ENCODE data around the gene ATP2B2. TPM values are rescaled to one million over a fixed set of nuclear protein-coding genes. Genes with fewer than 3 reads are reported as not detected.

ATP2B2 gene
- total and polyA plus RNA-seq, 2 of the 8 experiments (the other 6 are each of a cell fraction or from before 2014, with no cell fraction given), result 0.14 to 1.2 TPM

DNA sequence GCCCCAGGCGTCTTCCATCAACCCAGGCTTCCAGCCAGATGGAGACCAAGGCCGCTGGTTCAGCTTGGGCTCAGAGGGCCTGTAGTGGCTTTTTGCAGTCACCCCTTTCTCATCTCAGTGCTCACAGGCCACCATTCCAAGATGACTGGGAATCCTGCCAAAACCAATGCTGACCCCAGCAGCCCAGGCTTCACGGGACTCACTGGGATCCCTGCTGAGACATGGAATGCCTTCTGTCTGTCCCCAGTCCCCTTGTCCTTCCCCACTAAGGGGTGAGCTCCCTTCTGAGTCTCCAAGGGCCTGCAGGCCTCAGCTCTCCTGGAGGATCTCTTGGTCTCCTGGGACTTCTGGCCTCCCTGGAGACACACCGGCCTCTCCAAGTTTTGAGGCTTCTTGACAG lies 107.0 kb downstream of the ATP2B2 start:
- no peak overlapping the region for H3K18ac ChIP-seq (ENCODE audit: extremely low read depth, low read length)
- H3K4me2 ChIP-seq (ENCODE audit: insufficient read depth in 1 of 2, low read depth in 2 of 2, low read length in 2 of 2), result no peak overlapping the region
- no peaks in the 10 kb centered on the region for H4K20me1 ChIP-seq (replicated peaks in 1 of 2; ENCODE audit: control insufficient read depth in 1 of 2, insufficient read depth in 2 of 2, low read length in 2 of 2)
- no peak overlapping the region for H2BK5ac ChIP-seq (ENCODE audit: low read depth, low read length)
- H4K8ac ChIP-seq (ENCODE audit: extremely low read depth, insufficient read depth, low read length), result no peak overlapping the region
- 93% methylated on average over 4 of the region's 4 CpGs; no CpG with 5 or more reads in 1 of the 2 experiments for whole genome bisulfite sequencing, 2 experiments (ENCODE audit: extremely low coverage in 1 of 2, insufficient coverage in 1 of 2, insufficient read length in 1 of 2, insufficient replicate concordance in 2 of 2, low coverage in 1 of 2, low lambda C conversion rate in 2 of 2, missing lambda C conversion rate in 1 of 2)
- H3K9me3 ChIP-seq (ENCODE audit: insufficient read depth in 2 of 2, low read depth in 1 of 2, low read length in 1 of 2), result no peaks in the 10 kb centered on the region
- no peaks in the 10 kb centered on the region for H3K36me3 ChIP-seq (ENCODE audit: control insufficient read depth in 2 of 4, insufficient read depth in 4 of 4, low read length in 3 of 4)
- H3K14ac ChIP-seq (ENCODE audit: insufficient read length), result no peak overlapping the region
- TF ChIP-seq BRCA1 (IDR thresholded peaks at IDR 0.05; ENCODE audit: low read depth, low read length) (no peak), CHD1 (IDR thresholded peaks at IDR 0.05; ENCODE audit: low read depth, low read length) (no peak)
- H3K79me2 ChIP-seq (ENCODE audit: control insufficient read depth in 1 of 2, insufficient read depth in 2 of 2, low read length in 2 of 2), result no peaks in the 10 kb centered on the region
- no peak overlapping the region for H2AK5ac ChIP-seq (ENCODE audit: low read depth, low read length)
- H3K56ac ChIP-seq (replicated peaks; ENCODE audit: insufficient read length, low read depth, low read length), result no peak overlapping the region
- H3K4me1 ChIP-seq (replicated peaks in 1 of 4; ENCODE audit: control insufficient read depth in 3 of 4, insufficient read depth in 4 of 4, low read length in 3 of 4), result peaks cover 6 to 22% (median 14%) of the 10 kb centered on the region in 4 experiments
- H3K23ac ChIP-seq (ENCODE audit: insufficient read length), result no peak overlapping the region
- H3K79me1 ChIP-seq (ENCODE audit: low read depth, low read length), result no peaks in the 10 kb centered on the region
- H3K9ac ChIP-seq (replicated peaks in 1 of 4; ENCODE audit: extremely low read depth in 1 of 4, low read depth in 3 of 4, low read length in 3 of 4), result no peak overlapping the region
- H2BK15ac ChIP-seq (ENCODE audit: low read length), result no peak overlapping the region
- no peak overlapping the region for H4K91ac ChIP-seq (replicated peaks; ENCODE audit: insufficient read length, low read length)
- no peak for DNase-seq (ENCODE audit: low read depth in 1 of 2, low spot score in 2 of 2)
- no peak overlapping the region for H2BK20ac ChIP-seq (ENCODE audit: low read length)
- ChIA-PET POLR2A (ENCODE audit: partially characterized antibody) (interaction anchor here (0.7 kb wide), 1 partner anchor 9 kb away, joined by 3 read pairs; no protein-coding TSS in a partner anchor), CTCF (ENCODE audit: partially characterized antibody) (interaction anchor here (0.6 to 1.4 kb wide), 6 partner anchors 16 to 309 kb away, joined by 3 to 4 read pairs (median 4); no protein-coding TSS in a partner anchor)
- no peak overlapping the region for H3K27ac ChIP-seq (ENCODE audit: low read depth, low read length)
- H3K4ac ChIP-seq (replicated peaks; ENCODE audit: insufficient read length, low read depth, low read length), result no peak overlapping the region
- no peak overlapping the region for H2BK120ac ChIP-seq (replicated peaks; ENCODE audit: low read depth, low read length)
- FAIRE-seq, result no peak
- no peak overlapping the region for H2BK12ac ChIP-seq (ENCODE audit: low read depth, low read length)
- H3K4me3 ChIP-seq (ENCODE audit: extremely low read depth in 1 of 4, insufficient read depth in 2 of 4, low read depth in 3 of 4, low read length in 4 of 4), result no peak overlapping the region
- no peaks in the 10 kb centered on the region; a peak in 1 of 7 replicates for H3K27me3 ChIP-seq (replicated peaks in 1 of 4; ENCODE audit: control insufficient read depth in 3 of 4, extremely low read depth in 1 of 4, insufficient read depth in 3 of 4, low read length in 3 of 4)
- no peak overlapping the region for H2AFZ ChIP-seq (ENCODE audit: low read length)
- H3K23me2 ChIP-seq (ENCODE audit: low read depth, low read length), result no peaks in the 10 kb centered on the region
- no peak overlapping the region for H4K5ac ChIP-seq (ENCODE audit: insufficient read length, low read depth, low read length)

All from H1 (cell line).